DOHH2 (cell line): ENCODE results near the gene KLHL2.
"Not testable (repeated sequence)": the region's sequence is repeated elsewhere in the genome, so short reads cannot be mapped to it uniquely, and the experiment has no call there.

ENCODE experiments used
- H3F3A ChIP-seq: fragments of 200-600 bp; sonication (generic), shearing (Covaris generic); 2 replicates; pipeline ENCODE4 v1.6.0; 2016; ENCODE audit warnings: antibody characterized with exemption, mild to moderate bottlenecking; ENCODE audit not compliant: control insufficient read depth, insufficient read depth
- H3K27ac ChIP-seq: fragments of 200-600 bp; sonication (generic); 2 replicates; pipeline ENCODE4 v1.5.1; 2014; ENCODE audit warnings: low read depth, mild to moderate bottlenecking, low read length, moderate library complexity
- H3K27me3 ChIP-seq: fragments of 200-600 bp; sonication (generic); 2 replicates; pipeline ENCODE4 v1.6.1; 2014; ENCODE audit warnings: mild to moderate bottlenecking, low read length, mixed read lengths; ENCODE audit not compliant: control insufficient read depth
- H3K36me3 ChIP-seq: fragments of 200-600 bp; sonication (generic); 2 replicates; pipeline ENCODE4 v1.6.1; 2014; ENCODE audit warnings: mild to moderate bottlenecking, low read length, moderate library complexity, mixed read lengths; ENCODE audit not compliant: control insufficient read depth
- H3K4me1 ChIP-seq: fragments of 200-600 bp; sonication (generic); 2 replicates; pipeline ENCODE4 v1.6.1; 2014; ENCODE audit warnings: mild to moderate bottlenecking, low read length, mixed read lengths; ENCODE audit not compliant: control insufficient read depth
- H3K4me2 ChIP-seq: fragments of 200-600 bp; sonication (generic); 2 replicates; pipeline ENCODE4 v1.6.0; 2014; ENCODE audit warnings: mild to moderate bottlenecking, low read length, moderate library complexity
- H3K4me3 ChIP-seq: fragments of 200-600 bp; sonication (generic); 2 replicates; pipeline ENCODE4 v1.5.1; 2014; ENCODE audit warnings: mild to moderate bottlenecking, low read length, mixed read lengths
- H3K79me2 ChIP-seq: fragments of 200-600 bp; sonication (generic); 2 replicates; pipeline ENCODE4 v1.6.1; 2014; ENCODE audit warnings: mild to moderate bottlenecking, low read length, mixed read lengths; ENCODE audit not compliant: control insufficient read depth
- H3K9me2 ChIP-seq: fragments of 200-600 bp; sonication (generic); replicated peaks from 2 replicates; pipeline ENCODE4 v1.6.1; 2014; ENCODE audit warnings: mild to moderate bottlenecking, low read length, mixed read lengths; ENCODE audit not compliant: control insufficient read depth
- H3K9me3 ChIP-seq: fragments of 200-600 bp; sonication (generic); 2 replicates; pipeline ENCODE4 v1.6.1; 2014; ENCODE audit warnings: antibody characterized with exemption, low read length, mixed read lengths; ENCODE audit not compliant: control insufficient read depth, insufficient read depth
- H4K20me1 ChIP-seq: fragments of 200-600 bp; sonication (generic); 2 replicates; pipeline ENCODE4 v1.6.0; 2014; ENCODE audit warnings: low read depth, mild to moderate bottlenecking, antibody characterized with exemption, low read length, moderate library complexity; ENCODE audit not compliant: control insufficient read depth, insufficient read depth
- EZH2phosphoT487 ChIP-seq: fragments of 200-600 bp; sonication (generic); IDR thresholded peaks from 2 replicates; pipeline ENCODE4 v1.6.1; 2017; ENCODE audit warnings: borderline replicate concordance, mild to moderate bottlenecking, antibody characterized with exemption, low read length, moderate library complexity, mixed read lengths
- TF ChIP-seq, protein P1 (sequence below): fragments of 200-600 bp; sonication (generic); IDR thresholded peaks from one replicate; pipeline ENCODE4 v1.5.1; 2014; ENCODE audit warnings: antibody characterized with exemption, mild to moderate bottlenecking, low read depth, low read length; ENCODE audit not compliant: poor library complexity, severe bottlenecking

Gene KLHL2, protein sequence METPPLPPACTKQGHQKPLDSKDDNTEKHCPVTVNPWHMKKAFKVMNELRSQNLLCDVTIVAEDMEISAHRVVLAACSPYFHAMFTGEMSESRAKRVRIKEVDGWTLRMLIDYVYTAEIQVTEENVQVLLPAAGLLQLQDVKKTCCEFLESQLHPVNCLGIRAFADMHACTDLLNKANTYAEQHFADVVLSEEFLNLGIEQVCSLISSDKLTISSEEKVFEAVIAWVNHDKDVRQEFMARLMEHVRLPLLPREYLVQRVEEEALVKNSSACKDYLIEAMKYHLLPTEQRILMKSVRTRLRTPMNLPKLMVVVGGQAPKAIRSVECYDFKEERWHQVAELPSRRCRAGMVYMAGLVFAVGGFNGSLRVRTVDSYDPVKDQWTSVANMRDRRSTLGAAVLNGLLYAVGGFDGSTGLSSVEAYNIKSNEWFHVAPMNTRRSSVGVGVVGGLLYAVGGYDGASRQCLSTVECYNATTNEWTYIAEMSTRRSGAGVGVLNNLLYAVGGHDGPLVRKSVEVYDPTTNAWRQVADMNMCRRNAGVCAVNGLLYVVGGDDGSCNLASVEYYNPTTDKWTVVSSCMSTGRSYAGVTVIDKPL

DNA sequence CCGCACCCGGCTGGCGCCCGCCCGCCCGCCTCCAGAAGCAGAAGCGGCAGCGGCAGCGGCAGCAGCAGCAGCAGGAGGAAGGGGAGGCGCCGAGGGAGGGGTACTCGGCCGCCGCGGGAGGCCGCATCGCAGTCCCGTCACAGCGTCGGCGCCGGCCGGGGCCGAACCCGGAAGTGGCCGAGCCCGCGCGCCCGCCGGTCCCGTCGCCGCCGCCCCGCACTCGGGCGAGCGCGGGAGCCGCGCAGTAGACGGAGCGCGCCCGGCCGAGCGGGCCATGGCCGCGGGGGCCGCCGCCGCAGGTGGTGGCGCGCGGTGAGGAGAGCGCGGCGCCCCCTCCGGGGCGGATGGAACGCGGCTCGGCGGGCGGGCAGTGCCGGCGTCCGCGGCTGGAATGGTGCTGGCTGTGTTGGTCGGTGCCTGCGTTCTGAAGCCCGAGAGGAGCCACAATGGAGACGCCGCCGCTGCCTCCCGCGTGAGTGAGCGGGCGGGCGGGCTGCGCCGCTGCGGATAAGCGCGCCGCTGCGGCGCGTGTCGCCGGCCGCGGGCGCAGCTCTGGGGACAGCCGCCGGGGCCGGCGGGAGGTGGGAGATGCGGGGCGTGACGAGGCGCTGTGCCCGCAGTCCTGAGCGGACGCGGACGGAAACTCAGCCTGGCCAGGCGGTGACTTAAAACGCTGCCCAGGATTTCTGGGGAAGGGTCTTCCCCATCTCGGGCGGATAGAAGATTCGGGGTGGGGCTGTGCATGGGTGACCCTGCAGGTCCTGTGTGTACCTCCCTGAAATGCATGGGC lies at the start of gene KLHL2:
TSS of gene KLHL2 (plus strand) at position 131 of the 790 bp plus-strand sequence. CDS start at position 447, 316 bp downstream.
- Histone ChIP-seq H3K36me3 (no peaks in the 10 kb centered on the region), H3K9me2 (no peaks in the 10 kb centered on the region), H3K27ac (no peak within 1 kb of the TSS), H3K9me3 (no peaks in the 10 kb centered on the region), H4K20me1 (peaks cover 4% of the 10 kb centered on the region; the same call in 1 of the 2 replicates), H3K27me3 (no peaks in the 10 kb centered on the region), H3K79me2 (peaks cover 53% of the 10 kb centered on the region), H3K4me1 (peaks cover 50% of the 10 kb centered on the region), H3K4me3 (peak within 1 kb of the TSS; percentile 97), H3K4me2 (peak within 1 kb of the TSS; percentile 99), H3F3A (0 out of 2 replicates have a peak, but pooled peaks cover 2% of the 10 kb centered on the region)
- no peak for TF ChIP-seq EZH2phosphoT487
- TF ChIP-seq, protein P1, sequence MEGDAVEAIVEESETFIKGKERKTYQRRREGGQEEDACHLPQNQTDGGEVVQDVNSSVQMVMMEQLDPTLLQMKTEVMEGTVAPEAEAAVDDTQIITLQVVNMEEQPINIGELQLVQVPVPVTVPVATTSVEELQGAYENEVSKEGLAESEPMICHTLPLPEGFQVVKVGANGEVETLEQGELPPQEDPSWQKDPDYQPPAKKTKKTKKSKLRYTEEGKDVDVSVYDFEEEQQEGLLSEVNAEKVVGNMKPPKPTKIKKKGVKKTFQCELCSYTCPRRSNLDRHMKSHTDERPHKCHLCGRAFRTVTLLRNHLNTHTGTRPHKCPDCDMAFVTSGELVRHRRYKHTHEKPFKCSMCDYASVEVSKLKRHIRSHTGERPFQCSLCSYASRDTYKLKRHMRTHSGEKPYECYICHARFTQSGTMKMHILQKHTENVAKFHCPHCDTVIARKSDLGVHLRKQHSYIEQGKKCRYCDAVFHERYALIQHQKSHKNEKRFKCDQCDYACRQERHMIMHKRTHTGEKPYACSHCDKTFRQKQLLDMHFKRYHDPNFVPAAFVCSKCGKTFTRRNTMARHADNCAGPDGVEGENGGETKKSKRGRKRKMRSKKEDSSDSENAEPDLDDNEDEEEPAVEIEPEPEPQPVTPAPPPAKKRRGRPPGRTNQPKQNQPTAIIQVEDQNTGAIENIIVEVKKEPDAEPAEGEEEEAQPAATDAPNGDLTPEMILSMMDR, result no peak

DNA sequence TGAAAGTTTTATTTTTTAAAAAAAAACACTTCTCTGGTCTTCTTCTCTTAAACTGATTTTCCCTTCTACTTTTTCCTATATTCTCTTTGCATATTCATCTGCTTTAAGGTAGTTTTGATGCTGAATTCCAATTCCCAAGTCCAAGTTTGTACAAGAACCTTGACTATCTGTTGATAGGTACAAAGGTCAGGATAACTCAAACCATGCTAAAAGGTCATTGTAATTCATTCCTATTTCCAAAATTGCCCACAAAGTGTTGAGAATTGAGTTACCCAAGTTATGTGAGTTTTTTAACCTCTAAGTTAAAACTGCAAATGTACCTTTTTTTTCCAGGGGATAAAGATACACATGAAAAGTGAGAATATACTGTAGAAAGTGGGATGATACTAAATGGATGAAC lies 48.6 kb upstream of the KLHL2 start:
- H3K4me2 ChIP-seq, result no peak overlapping the region

DNA sequence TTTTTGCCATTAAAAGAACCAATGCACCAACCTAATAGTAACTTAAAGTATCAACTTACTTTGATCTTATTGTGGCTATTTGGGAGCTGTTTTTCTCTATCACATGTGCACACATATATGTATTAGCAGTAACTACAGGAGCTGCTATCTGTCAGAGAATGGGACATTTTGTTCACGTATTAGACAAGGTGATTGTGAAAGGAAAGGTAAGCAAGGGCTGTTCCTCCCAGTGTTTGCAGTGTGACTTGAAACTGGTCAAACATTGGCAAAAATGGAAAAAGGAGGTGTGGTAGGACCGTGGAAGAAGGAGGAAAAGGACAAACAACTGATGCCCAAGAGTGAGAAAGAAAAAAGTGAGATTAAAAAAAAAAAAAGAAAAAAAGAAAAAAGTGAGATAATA lies 43.1 kb upstream of the KLHL2 start:
- no peaks in the 10 kb centered on the region for H3K27me3 ChIP-seq
- no peaks in the 10 kb centered on the region for H3K79me2 ChIP-seq
- H3K27ac ChIP-seq, result no peak overlapping the region
- no peaks in the 10 kb centered on the region for H4K20me1 ChIP-seq
- H3K4me1 ChIP-seq, result no peaks in the 10 kb centered on the region
- H3K36me3 ChIP-seq, result no peaks in the 10 kb centered on the region
- no peaks in the 10 kb centered on the region for H3K9me2 ChIP-seq
- no peak overlapping the region for H3K4me3 ChIP-seq
- H3K4me2 ChIP-seq, result no peak overlapping the region
- H3K9me3 ChIP-seq, result no peaks in the 10 kb centered on the region
- no peak for TF ChIP-seq EZH2phosphoT487
- TF ChIP-seq, protein P1, result no peak
- no peaks in the 10 kb centered on the region for H3F3A ChIP-seq

More for the DNA sequence above, 48.6 kb upstream of the KLHL2 start:
- no peaks in the 10 kb centered on the region for H3K9me2 ChIP-seq
- H3K9me3 ChIP-seq, result no peaks in the 10 kb centered on the region
- no peak overlapping the region for H3K4me3 ChIP-seq
- no peaks in the 10 kb centered on the region for H3K4me1 ChIP-seq
- no peaks in the 10 kb centered on the region for H3K36me3 ChIP-seq
- no peaks in the 10 kb centered on the region for H4K20me1 ChIP-seq
- H3F3A ChIP-seq, result no peaks in the 10 kb centered on the region
- TF ChIP-seq, protein P1, result no peak
- no peak for TF ChIP-seq EZH2phosphoT487
- no peaks in the 10 kb centered on the region for H3K27me3 ChIP-seq
- H3K79me2 ChIP-seq, result no peaks in the 10 kb centered on the region
- no peak overlapping the region for H3K27ac ChIP-seq

DNA sequence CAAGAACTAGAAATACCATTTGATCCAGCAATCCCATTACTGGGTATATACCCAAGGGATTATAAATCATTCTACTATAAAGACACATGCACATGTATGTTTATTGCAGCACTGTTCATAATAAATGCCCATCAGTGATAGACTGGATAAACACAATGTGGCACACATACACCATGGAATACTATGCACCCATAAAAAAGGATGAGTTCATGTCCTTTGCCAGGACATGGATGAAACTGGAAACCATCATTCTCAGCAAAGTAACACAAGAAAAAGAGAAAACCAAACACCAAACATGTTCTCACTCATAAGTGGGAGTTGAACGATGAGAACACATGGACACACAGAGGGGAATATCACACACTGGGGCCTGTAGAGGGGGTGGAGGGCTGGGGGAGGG lies 40.5 kb upstream of the KLHL2 start:
- not testable (repeated sequence) for H3K79me2 ChIP-seq, H3F3A ChIP-seq, H3K9me3 ChIP-seq, H3K4me2 ChIP-seq, H3K4me1 ChIP-seq, H3K27ac ChIP-seq, H4K20me1 ChIP-seq, H3K4me3 ChIP-seq, H3K27me3 ChIP-seq, H3K9me2 ChIP-seq, H3K36me3 ChIP-seq
